ENCODE results near the gene MMP19.

MMP19 gene

DNA sequence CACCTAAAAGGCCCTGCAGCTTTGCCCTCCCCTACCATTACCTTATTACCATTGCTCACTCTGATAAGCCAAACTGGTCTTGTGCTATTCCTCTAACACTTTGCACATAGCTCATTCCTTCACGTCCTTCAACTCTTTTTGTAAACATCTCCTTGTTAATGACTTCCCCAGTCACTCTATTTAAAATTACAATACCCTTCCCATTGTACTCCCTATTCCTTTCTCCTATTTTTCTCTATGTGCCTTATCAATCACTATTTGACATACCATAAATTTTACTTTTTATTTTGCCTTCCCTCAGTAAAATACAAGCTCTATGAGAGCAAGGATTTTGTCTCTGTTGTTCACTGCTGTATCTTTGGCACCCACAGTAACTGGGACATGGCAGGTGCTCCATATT, 30.6 kb downstream of the MMP19 start:
- DNase-seq (ENCODE audit: low read depth) = no peak

DNA sequence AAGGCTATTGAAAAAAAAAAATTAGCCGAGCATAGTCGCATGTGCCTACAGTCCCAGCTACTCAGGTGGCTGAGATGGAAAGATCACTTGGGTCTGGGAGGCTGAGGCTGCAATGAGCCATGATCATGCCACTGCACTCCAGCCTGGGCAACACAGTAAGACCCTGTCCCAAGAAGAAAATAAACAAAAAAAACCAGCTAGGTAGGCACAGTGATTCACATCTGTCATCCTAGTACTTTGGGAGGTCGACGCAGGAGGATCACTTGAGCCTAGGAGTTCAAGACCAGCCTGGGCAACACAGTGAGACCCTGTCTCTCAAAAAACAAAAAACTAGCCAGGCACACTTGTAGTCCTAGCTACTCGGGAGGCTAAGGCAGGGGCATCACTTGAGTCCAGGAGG, 33.5 kb downstream of the MMP19 start:
- no peak for DNase-seq (ENCODE audit: low read depth)

DNA sequence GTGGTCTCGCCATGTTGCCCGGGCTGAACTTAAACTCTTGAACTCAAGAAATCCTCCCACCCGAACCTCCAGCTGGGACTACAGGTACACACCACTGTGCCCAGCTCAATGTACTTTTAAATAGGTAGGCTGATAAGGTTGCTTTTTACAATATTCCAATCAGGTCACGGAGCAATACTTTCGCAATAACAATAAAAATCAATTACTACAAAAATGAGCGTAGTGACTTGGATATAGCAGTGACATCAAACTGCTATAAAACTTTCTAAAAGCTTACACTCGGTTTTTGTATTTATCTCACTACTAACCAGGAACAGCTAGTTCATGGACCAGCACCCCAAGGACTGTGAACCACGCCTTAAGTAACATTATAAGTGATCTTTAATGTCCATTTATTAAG, 35.8 kb downstream of the MMP19 start:
- no peak for DNase-seq (ENCODE audit: low read depth)

DNA sequence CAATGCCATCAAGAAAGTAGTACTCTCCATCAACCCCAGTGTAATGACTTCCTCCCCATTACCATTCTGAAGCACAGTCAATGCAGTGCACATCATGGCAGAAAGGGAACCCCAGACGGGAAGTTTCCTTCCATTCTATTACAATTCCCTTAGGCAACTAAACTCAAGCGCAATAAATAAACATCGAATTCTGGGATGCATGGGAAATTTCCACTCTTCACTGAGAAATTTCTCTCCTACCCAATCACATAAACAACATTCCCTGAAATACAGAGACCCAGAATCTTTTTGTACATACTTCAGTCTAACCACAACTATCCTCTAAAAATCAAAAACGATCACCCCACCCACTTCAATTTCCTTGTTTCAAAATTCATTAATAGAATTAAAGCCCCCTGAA, 45.2 kb downstream of the MMP19 start:
- DNase-seq (ENCODE audit: low read depth) = no peak

DNA sequence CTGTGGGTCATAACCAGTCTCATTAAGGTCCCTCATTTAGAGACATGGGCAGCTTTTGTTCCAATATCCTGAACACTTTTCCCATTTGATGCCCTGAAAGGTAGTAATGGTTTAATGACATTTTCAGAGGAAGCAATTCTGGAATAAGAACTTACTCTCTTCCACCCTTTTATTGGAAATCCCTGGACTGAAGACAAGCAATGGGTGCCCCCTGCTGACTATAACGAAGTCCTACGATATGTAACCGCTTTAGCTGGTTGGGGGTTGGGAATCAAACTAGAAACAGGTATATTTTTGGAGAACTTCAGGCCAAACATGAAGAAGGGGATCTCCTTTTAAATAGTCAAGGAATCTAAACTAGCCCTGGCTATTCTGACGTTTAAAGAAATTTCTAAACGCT, 45.7 kb downstream of the MMP19 start:
- no peak for DNase-seq (ENCODE audit: low read depth)

DNA sequence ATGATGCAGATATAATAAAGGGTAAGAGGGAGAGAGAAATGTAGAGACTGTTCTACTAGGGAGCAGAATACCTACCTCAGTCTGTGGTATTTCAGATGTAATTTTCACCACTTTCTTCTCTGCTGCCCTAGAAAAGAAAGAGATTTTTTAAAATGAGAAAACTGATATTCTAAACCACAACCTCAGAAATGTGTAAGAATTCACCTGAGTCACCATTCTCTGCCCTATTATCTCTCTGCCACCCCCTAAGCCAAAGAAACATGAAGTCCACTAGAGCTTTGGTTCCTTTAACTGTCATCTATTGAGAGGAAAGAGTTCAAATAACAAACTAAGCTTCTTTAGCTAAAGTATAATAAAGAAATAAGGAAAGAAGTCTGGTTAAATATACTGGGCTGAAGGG, 46.8 kb downstream of the MMP19 start:
- no peak for DNase-seq (ENCODE audit: low read depth)

DNA sequence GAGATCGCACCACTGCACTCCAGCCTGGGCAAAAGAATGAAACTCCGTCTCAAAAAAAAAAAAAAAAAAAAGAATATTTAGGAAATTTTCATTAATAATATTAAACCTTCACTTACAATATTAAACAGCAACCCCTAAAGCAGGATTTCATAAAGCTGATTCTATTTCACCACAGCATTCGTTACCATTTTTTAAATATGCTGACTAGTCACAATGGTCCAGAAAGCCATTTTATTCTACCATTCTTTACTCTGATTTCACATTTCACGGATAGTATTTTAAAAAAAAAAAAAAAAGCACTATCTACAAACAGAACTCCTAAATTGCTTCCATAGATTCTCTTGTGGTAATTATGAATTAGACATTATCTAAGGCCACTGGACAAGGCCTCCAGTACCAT, 52.8 kb downstream of the MMP19 start:
- no peak for DNase-seq (ENCODE audit: low read depth)

DNA sequence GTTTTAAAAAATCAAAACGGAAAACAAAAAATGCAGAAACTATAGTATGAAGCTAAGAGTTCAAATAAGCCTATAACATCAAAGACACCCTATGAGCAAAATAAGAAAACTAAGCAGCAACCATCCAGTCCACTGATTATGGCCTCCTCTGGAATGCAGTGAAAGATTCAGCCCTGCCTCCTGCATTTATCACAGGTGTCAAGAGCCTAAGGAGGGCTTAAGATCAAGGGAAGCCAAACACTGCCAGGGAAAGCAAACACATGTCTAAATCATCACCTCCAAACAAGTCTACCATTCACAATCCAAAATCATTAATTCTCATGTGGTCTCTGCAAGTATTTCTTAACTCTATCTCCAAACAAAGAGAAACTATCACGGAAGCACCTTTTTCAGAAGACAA, 53.6 kb downstream of the MMP19 start:
- DNase-seq (ENCODE audit: low read depth) = no peak

DNA sequence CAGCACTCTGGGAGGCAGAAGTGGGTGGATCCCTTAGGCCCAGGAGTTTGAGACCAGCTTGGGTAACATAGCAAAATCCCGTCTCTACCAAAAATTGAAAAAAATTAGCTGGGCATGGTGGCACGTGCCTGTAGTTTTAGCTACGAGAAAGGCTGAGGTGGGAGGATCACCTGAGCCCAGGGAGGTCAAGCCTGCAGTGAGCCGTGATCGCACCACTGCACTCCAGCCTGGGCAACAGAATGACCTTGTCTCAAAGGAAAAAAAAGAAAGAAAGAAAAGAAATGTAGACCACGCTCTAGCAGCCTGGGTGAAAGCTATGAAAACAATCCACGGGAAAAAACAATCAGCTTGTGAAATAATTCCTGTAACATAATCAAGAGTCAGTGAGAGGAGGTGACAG, 54.2 kb downstream of the MMP19 start:
- DNase-seq (ENCODE audit: low read depth) = no peak
